HEK293 (cell line): ENCODE data around the gene ZBTB22.

ENCODE experiments used
- CTCF ChIA-PET: fragments of 350-600 bp; formaldehyde crosslinking; extraction: SDS; loops from one replicate; lab custom pipeline; 2021; ENCODE audit warnings: antibody characterized with exemption; lab: Yijun Ruan, JAX
- POLR2A ChIA-PET: fragments of 300-600 bp; formaldehyde crosslinking; extraction: SDS; loops from one replicate; lab custom pipeline; 2020; ENCODE audit warnings: antibody characterized with exemption, inconsistent platforms; lab: Yijun Ruan, JAX
- H3K27ac ChIP-seq: fragments of 200-500 bp; sonication (Bioruptor generic); 2 replicates; pipeline ENCODE4 v1.5.1; 2014; ENCODE audit warnings: low read depth, low read length, control low read depth, inconsistent platforms; ENCODE audit errors: extremely low read depth
- H3K36me3 ChIP-seq, 2 experiments: fragments of 200-500 bp in 1 of 2; sonication (Bioruptor generic) in 1 of 2; 1 replicate in 1 of 2; 2 replicates in 1 of 2; pipeline ENCODE4 v1.5.1; 2014 to 2017; ENCODE audit warnings: inconsistent platforms in 2 of 2, low read length in 2 of 2; ENCODE audit not compliant: control insufficient read depth in 2 of 2, insufficient read depth in 1 of 2
- H3K4me1 ChIP-seq: fragments of 200-500 bp; sonication (Bioruptor generic); 2 replicates; pipeline ENCODE4 v1.5.1; 2014; ENCODE audit warnings: mild to moderate bottlenecking, low read length, inconsistent platforms; ENCODE audit not compliant: control insufficient read depth, insufficient read depth
- H3K4me3 ChIP-seq: 2 replicates; pipeline ENCODE4 v1.5.1; 2011; ENCODE audit warnings: low read depth, mild to moderate bottlenecking, control low read depth, low read length, moderate library complexity
- H3K9me3 ChIP-seq: fragments of 200-500 bp; sonication (Bioruptor generic); 2 replicates; pipeline ENCODE4 v1.5.1; 2014; ENCODE audit warnings: low read depth, low read length, inconsistent platforms; ENCODE audit not compliant: control insufficient read depth, insufficient read depth
- BCL11A ChIP-seq: fragments of 450-650 bp; formaldehyde crosslinking; IDR thresholded peaks from 2 replicates; pipeline ENCODE4 v1.5.1; 2016; ENCODE audit warnings: low read depth, missing biosample characterization, missing genetic modification characterization
- EGR2 ChIP-seq: fragments of 450-650 bp; formaldehyde crosslinking; IDR thresholded peaks from 2 replicates; pipeline ENCODE4 v1.5.1; 2016; ENCODE audit warnings: low read depth, missing biosample characterization, missing genetic modification characterization
- GLI4 ChIP-seq: fragments of 450-650 bp; formaldehyde crosslinking; IDR thresholded peaks from 2 replicates; pipeline ENCODE4 v1.5.1; 2016; ENCODE audit warnings: missing biosample characterization, missing genetic modification characterization
- GLIS2 ChIP-seq: fragments of 450-650 bp; formaldehyde crosslinking; IDR thresholded peaks from 2 replicates; pipeline ENCODE4 v1.5.1; 2016; ENCODE audit warnings: missing biosample characterization, missing genetic modification characterization
- KLF9 ChIP-seq: fragments of 450-650 bp; formaldehyde crosslinking; IDR thresholded peaks from 2 replicates; pipeline ENCODE4 v1.5.1; 2016; ENCODE audit warnings: missing biosample characterization, missing genetic modification characterization, low read depth
- PBX3 ChIP-seq: sonication (generic); formaldehyde crosslinking; IDR thresholded peaks from 2 replicates; pipeline ENCODE4 v1.8.1; 2022; ENCODE audit warnings: mild to moderate bottlenecking, moderate library complexity, missing genetic modification reagents
- PRDM10 ChIP-seq: fragments of 450-650 bp; formaldehyde crosslinking; IDR thresholded peaks from 2 replicates; pipeline ENCODE4 v1.5.1; 2016; ENCODE audit warnings: missing biosample characterization, missing genetic modification characterization
- SP2 ChIP-seq: fragments of 450-650 bp; formaldehyde crosslinking; IDR thresholded peaks from 2 replicates; pipeline ENCODE4 v1.5.1; 2016; ENCODE audit warnings: missing biosample characterization, missing genetic modification characterization
- ZBTB48 ChIP-seq: fragments of 450-650 bp; formaldehyde crosslinking; IDR thresholded peaks from 2 replicates; pipeline ENCODE4 v1.5.1; 2016; ENCODE audit warnings: missing biosample characterization, missing genetic modification characterization
- ZBTB7A ChIP-seq: fragments of 450-650 bp; formaldehyde crosslinking; IDR thresholded peaks from 2 replicates; pipeline ENCODE4 v1.5.1; 2016; ENCODE audit warnings: low read depth, missing biosample characterization, missing genetic modification characterization
- ZFHX2 ChIP-seq: fragments of 450-650 bp; formaldehyde crosslinking; conservative IDR thresholded peaks from 2 replicates; pipeline ENCODE4 v1.5.1; 2016; ENCODE audit warnings: missing biosample characterization, missing genetic modification characterization
- ZFP37 ChIP-seq: fragments of 450-650 bp; formaldehyde crosslinking; IDR thresholded peaks from 2 replicates; pipeline ENCODE4 v1.5.1; 2016; ENCODE audit warnings: missing biosample characterization, missing genetic modification characterization
- ZFP69B ChIP-seq: fragments of 450-650 bp; formaldehyde crosslinking; IDR thresholded peaks from 2 replicates; pipeline ENCODE4 v1.5.1; 2016; ENCODE audit warnings: missing biosample characterization, missing genetic modification characterization
- ZNF140 ChIP-seq: fragments of 450-650 bp; formaldehyde crosslinking; IDR thresholded peaks from 2 replicates; pipeline ENCODE4 v1.5.1; 2016; ENCODE audit warnings: missing biosample characterization, missing genetic modification characterization
- ZNF18 ChIP-seq: fragments of 450-650 bp; formaldehyde crosslinking; IDR thresholded peaks from 2 replicates; pipeline ENCODE4 v1.5.1; 2016; ENCODE audit warnings: missing biosample characterization, missing genetic modification characterization
- ZNF211 ChIP-seq: fragments of 450-650 bp; formaldehyde crosslinking; IDR thresholded peaks from 2 replicates; pipeline ENCODE4 v1.5.1; 2016; ENCODE audit warnings: low read depth, missing biosample characterization, missing genetic modification characterization
- ZNF221 ChIP-seq: fragments of 450-650 bp; formaldehyde crosslinking; IDR thresholded peaks from 2 replicates; pipeline ENCODE4 v1.5.1; 2017; ENCODE audit warnings: missing biosample characterization, missing genetic modification characterization, borderline replicate concordance
- ZNF513 ChIP-seq: fragments of 450-650 bp; IDR thresholded peaks from 2 replicates; pipeline ENCODE4 v1.5.1; 2018; ENCODE audit warnings: missing biosample characterization, missing genetic modification characterization
- ZNF623 ChIP-seq: fragments of 450-650 bp; formaldehyde crosslinking; IDR thresholded peaks from 2 replicates; pipeline ENCODE4 v1.5.1; 2016; ENCODE audit warnings: missing biosample characterization, missing genetic modification characterization
- ZNF768 ChIP-seq: fragments of 450-650 bp; formaldehyde crosslinking; IDR thresholded peaks from 2 replicates; pipeline ENCODE4 v1.5.1; 2018; ENCODE audit warnings: missing biosample characterization, mild to moderate bottlenecking, missing genetic modification characterization
- ZNF791 ChIP-seq: fragments of 450-650 bp; formaldehyde crosslinking; IDR thresholded peaks from 2 replicates; pipeline ENCODE4 v1.5.1; 2016; ENCODE audit warnings: missing biosample characterization, missing genetic modification characterization
- ZNF792 ChIP-seq: fragments of 450-650 bp; formaldehyde crosslinking; IDR thresholded peaks from 2 replicates; pipeline ENCODE4 v1.5.1; 2016; ENCODE audit warnings: missing biosample characterization, missing genetic modification characterization
- ZNF837 ChIP-seq: fragments of 450-650 bp; formaldehyde crosslinking; IDR thresholded peaks from 2 replicates; pipeline ENCODE4 v1.5.1; 2016; ENCODE audit warnings: missing biosample characterization, missing genetic modification characterization
- TF ChIP-seq, protein P1 (sequence below): fragments of 450-650 bp; formaldehyde crosslinking; IDR thresholded peaks from 2 replicates; pipeline ENCODE4 v1.5.1; 2016; ENCODE audit warnings: missing biosample characterization, missing genetic modification characterization
- TF ChIP-seq, protein P2 (sequence below): fragments of 450-650 bp; formaldehyde crosslinking; IDR thresholded peaks from 2 replicates; pipeline ENCODE4 v1.5.1; 2016; ENCODE audit warnings: missing biosample characterization, missing genetic modification characterization

ZBTB22 gene

GRCh38 chr6:33297956-33298772 lies 19.4 kb downstream of the ZBTB22 start:
- Histone ChIP-seq H3K4me3 (peak overlapping the region; percentile 74), H3K27ac (peak overlapping the region; percentile 91; the same call in 1 of the 2 replicates), H3K4me1 (no peaks in the 10 kb centered on the region), H3K36me3 (peaks cover 7 to 34% of the 10 kb centered on the region in 2 experiments; a peak in 2 of 3 replicates), H3K9me3 (no peaks in the 10 kb centered on the region)
- POLR2A ChIA-PET: interaction anchor here (0.5 to 3.6 kb wide), 17 partner anchors 9 to 347 kb away, joined by 3 to 57 read pairs (median 8); partner anchors contain the start of genes B3GALT4, HSD17B8, PFDN6 and PHF1
- CTCF ChIA-PET: interaction anchor here (0.8 to 1.9 kb wide), 9 partner anchors 9 to 116 kb away, joined by 3 to 53 read pairs (median 6); partner anchors contain the start of genes B3GALT4, PFDN6, TAPBP and WDR46
- TF ChIP-seq ZNF791 (tag by site-specific recombination) (no peak), ZFP69B (tag by site-specific recombination) (0 out of 2 replicates have a peak, but pooled peaks have one; percentile 26), BCL11A (0 out of 2 replicates have a peak, but pooled peaks have one; percentile 38), EGR2 (tag by site-specific recombination) (peak; percentile 70), ZNF221 (tag by site-specific recombination) (no peak), ZNF18 (tag by site-specific recombination) (no peak), ZNF768 (tag by site-specific recombination) (peak; percentile 35; the same call in 1 of the 2 replicates), KLF9 (peak; percentile 24; the same call in 1 of the 2 replicates), ZNF837 (tag by site-specific recombination) (no peak), GLIS2 (tag by site-specific recombination) (peak; percentile 50), ZNF513 (tag by site-specific recombination) (peak; percentile 88), SP2 (tag by site-specific recombination) (peak; percentile 32), PRDM10 (tag by site-specific recombination) (no peak), ZNF623 (0 out of 2 replicates have a peak, but pooled peaks have one; percentile 17), PBX3 (CRISPR knock-in tag) (no peak), ZFHX2 (tag by site-specific recombination) (peak; percentile 86), GLI4 (tag by site-specific recombination) (no peak), ZNF792 (no peak), ZFP37 (tag by site-specific recombination) (0 out of 2 replicates have a peak, but pooled peaks have one; percentile 20), ZNF211 (tag by site-specific recombination) (no peak), ZBTB48 (tag by site-specific recombination) (peak; percentile 93; the same call in 1 of the 2 replicates), ZNF140 (tag by site-specific recombination) (no peak), ZBTB7A (tag by site-specific recombination) (peak; percentile 62; the same call in 1 of the 2 replicates)
- TF ChIP-seq, protein P1, sequence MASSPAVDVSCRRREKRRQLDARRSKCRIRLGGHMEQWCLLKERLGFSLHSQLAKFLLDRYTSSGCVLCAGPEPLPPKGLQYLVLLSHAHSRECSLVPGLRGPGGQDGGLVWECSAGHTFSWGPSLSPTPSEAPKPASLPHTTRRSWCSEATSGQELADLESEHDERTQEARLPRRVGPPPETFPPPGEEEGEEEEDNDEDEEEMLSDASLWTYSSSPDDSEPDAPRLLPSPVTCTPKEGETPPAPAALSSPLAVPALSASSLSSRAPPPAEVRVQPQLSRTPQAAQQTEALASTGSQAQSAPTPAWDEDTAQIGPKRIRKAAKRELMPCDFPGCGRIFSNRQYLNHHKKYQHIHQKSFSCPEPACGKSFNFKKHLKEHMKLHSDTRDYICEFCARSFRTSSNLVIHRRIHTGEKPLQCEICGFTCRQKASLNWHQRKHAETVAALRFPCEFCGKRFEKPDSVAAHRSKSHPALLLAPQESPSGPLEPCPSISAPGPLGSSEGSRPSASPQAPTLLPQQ (tag by site-specific recombination): peak; percentile 16; the same call in 1 of the 2 replicates
- TF ChIP-seq, protein P2, sequence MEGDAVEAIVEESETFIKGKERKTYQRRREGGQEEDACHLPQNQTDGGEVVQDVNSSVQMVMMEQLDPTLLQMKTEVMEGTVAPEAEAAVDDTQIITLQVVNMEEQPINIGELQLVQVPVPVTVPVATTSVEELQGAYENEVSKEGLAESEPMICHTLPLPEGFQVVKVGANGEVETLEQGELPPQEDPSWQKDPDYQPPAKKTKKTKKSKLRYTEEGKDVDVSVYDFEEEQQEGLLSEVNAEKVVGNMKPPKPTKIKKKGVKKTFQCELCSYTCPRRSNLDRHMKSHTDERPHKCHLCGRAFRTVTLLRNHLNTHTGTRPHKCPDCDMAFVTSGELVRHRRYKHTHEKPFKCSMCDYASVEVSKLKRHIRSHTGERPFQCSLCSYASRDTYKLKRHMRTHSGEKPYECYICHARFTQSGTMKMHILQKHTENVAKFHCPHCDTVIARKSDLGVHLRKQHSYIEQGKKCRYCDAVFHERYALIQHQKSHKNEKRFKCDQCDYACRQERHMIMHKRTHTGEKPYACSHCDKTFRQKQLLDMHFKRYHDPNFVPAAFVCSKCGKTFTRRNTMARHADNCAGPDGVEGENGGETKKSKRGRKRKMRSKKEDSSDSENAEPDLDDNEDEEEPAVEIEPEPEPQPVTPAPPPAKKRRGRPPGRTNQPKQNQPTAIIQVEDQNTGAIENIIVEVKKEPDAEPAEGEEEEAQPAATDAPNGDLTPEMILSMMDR (tag by site-specific recombination): peak; percentile 53; the same call in 1 of the 2 replicates
